Measurements from ENCODE around the gene NSD1.
"Not testable (repeated sequence)": the region's sequence is repeated elsewhere in the genome, so short reads cannot be mapped to it uniquely, and the experiment has no call there.

Gene NSD1

DNA sequence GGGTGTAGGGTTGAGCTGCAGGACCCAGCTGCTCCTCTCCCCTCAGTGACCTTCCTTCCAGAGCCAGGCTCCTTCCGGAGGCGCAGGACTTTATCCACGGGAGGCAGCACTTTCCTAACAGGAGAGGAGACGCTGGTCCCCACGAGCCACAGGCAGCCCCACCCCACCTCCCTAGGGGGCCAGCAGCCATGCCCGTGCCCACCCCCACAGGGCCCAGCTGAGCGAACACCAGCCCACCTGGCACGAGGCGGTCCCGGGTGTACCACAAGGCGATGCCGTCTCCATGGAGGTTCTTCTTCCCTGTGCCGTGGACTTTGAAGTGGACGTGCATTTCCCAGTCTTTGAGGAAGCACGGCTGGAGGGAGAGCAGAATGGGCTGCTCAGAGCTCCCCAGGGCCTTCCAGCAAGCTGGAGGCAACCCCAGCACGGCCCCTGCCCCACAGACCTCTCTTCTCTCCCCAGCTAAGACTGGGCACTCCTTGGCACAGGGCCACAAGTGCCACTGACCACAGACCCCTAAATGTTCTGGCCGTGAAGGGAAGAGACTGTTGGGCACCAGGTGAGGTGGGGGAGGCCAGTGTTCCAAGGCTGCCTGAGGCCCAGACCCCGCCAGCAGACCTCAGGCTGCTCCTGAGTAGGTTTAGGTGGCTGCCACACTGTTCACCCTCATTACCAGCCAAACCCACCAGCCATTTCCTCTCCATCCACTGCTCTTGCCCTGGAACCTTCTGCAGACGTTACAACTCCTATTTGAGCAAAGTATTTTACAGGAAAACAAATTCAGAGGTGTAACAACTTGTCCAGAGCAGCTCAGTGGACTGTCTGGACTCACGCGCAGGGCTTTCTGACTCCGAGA, 204.9 kb downstream of the NSD1 start:
- Histone ChIP-seq H3K36me3 (ENCODE audit: insufficient read depth, low read length) (peaks cover 57% of the 10 kb centered on the region), H3K9me3 (ENCODE audit: low read length) (no peaks in the 10 kb centered on the region), H3K4me1 (ENCODE audit: insufficient read depth, low read length) (no peaks in the 10 kb centered on the region), H3K9ac (ENCODE audit: low read length) (no peak overlapping the region), H3K4me3 (ENCODE audit: low read depth in 1 of 2, low read length in 2 of 2) (no peak overlapping the region), H3K27ac (ENCODE audit: low read depth, low read length) (no peak overlapping the region), H3K27me3 (ENCODE audit: control insufficient read depth in 1 of 2, insufficient read depth in 2 of 2, low read length in 2 of 2) (no peaks in the 10 kb centered on the region)

DNA sequence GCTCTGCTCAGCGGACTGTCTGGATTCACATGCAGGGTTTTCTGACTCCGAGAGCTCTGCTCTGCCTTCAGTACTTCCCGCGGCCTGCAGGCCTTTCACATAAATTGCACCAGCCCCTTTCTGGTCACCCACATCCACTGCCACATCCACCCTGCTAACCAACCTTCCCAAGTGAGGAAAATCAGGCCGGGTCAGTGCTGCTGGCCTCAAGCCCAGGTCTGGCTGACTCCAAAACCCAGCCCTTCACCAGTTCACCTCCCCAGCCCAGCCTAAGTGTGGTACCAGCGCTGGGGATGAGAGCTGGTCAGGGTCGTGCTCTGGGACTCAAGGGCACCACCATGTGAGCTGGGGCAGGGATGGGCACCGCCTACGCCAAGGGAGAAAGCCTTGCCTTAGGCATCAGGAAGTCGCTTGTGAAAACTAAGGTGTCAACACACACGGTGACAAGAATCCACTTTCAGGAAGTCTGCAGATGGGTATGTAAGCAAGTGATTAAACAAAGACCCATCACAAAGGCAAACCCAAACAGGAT, 205.6 kb downstream of the NSD1 start:
- Histone ChIP-seq H3K27ac (ENCODE audit: low read depth, low read length) (no peak overlapping the region), H3K9ac (ENCODE audit: low read length) (no peak overlapping the region), H3K4me3 (ENCODE audit: low read depth in 1 of 2, low read length in 2 of 2) (no peak overlapping the region), H3K27me3 (ENCODE audit: control insufficient read depth in 1 of 2, insufficient read depth in 2 of 2, low read length in 2 of 2) (no peaks in the 10 kb centered on the region), H3K9me3 (ENCODE audit: low read length) (no peaks in the 10 kb centered on the region), H3K4me1 (ENCODE audit: insufficient read depth, low read length) (no peaks in the 10 kb centered on the region), H3K36me3 (ENCODE audit: insufficient read depth, low read length) (peaks cover 50% of the 10 kb centered on the region)

DNA sequence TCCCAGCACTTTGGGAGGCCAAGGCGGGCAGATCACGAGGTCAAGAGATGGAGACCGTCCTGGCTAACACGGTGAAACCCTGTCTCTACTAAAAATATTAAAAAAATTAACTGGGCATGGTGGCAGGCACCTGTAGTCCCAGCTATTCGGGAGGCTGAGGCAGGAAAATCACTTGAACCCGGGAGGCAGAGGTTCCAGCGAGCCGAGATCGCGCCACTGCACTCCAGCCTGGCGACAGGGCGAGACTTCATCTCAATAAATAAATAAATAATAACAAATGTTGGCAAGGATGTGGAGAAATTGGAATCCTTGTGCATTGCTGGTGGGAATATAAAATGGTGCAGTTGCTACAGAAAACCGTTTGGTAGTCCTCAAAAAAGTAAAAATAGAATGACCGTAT, 209.4 kb downstream of the NSD1 start:
- H3K27ac ChIP-seq (ENCODE audit: low read depth, low read length); H3K4me3 ChIP-seq (ENCODE audit: low read depth in 1 of 2, low read length in 2 of 2); H3K27me3 ChIP-seq (ENCODE audit: control insufficient read depth in 1 of 2, insufficient read depth in 2 of 2, low read length in 2 of 2); H3K9me3 ChIP-seq (ENCODE audit: low read length); H3K9ac ChIP-seq (ENCODE audit: low read length); H3K4me1 ChIP-seq (ENCODE audit: insufficient read depth, low read length): not testable (repeated sequence)
- peaks cover 12% of the 10 kb centered on the region for H3K36me3 ChIP-seq (ENCODE audit: insufficient read depth, low read length)

DNA sequence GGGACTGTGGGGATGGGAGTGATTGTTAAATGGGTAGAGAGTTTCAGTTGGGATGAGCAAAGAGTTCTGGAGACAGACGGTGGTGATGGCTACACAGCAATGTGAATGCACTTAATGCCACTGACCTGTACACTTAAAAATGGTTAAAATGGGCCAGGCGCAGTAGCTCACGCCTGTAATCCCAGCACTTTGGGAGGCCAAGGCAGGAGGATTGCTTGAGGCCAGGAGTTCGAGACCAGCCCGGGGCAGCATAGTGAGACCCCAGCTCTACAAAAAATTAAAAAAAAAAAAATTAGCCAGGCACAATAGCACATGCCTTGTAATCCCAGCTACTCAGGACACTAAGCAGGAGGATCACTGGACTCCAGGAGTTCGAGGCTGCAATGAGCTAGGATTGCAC, 210.2 kb downstream of the NSD1 start:
- Histone ChIP-seq H3K9ac (ENCODE audit: low read length) (no peak overlapping the region), H3K4me3 (ENCODE audit: low read depth in 1 of 2, low read length in 2 of 2) (no peak overlapping the region), H3K36me3 (ENCODE audit: insufficient read depth, low read length) (peaks cover 9% of the 10 kb centered on the region), H3K4me1 (ENCODE audit: insufficient read depth, low read length) (no peaks in the 10 kb centered on the region), H3K27me3 (ENCODE audit: control insufficient read depth in 1 of 2, insufficient read depth in 2 of 2, low read length in 2 of 2) (no peaks in the 10 kb centered on the region), H3K27ac (ENCODE audit: low read depth, low read length) (no peak overlapping the region), H3K9me3 (ENCODE audit: low read length) (no peaks in the 10 kb centered on the region)

DNA sequence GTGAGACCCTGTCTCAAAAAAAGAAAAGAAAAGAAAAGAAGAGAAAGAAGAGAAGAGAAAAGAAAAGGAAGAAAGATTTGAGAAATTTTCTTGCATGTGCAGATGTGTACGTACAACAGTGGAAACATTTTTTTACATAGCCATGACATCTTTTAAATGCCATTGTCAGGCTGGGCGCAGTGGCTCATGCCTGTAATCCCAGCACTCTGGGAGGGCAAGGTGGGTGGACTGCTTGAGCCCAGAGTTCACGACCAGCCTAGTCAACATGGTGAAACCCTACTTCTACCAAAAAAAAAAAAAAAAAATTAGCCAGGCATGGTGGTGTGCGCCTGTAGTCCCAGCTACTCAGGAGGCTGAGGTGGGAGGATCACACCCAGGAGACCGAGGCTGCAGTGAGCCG, 211.3 kb downstream of the NSD1 start:
- Histone ChIP-seq H3K27me3 (ENCODE audit: control insufficient read depth in 1 of 2, insufficient read depth in 2 of 2, low read length in 2 of 2) (no peaks in the 10 kb centered on the region), H3K9me3 (ENCODE audit: low read length) (no peaks in the 10 kb centered on the region), H3K9ac (ENCODE audit: low read length) (no peak overlapping the region), H3K4me1 (ENCODE audit: insufficient read depth, low read length) (peaks cover 3% of the 10 kb centered on the region), H3K27ac (ENCODE audit: low read depth, low read length) (no peak overlapping the region), H3K36me3 (ENCODE audit: insufficient read depth, low read length) (peaks cover 10% of the 10 kb centered on the region), H3K4me3 (ENCODE audit: low read depth in 1 of 2, low read length in 2 of 2) (no peak overlapping the region)

DNA sequence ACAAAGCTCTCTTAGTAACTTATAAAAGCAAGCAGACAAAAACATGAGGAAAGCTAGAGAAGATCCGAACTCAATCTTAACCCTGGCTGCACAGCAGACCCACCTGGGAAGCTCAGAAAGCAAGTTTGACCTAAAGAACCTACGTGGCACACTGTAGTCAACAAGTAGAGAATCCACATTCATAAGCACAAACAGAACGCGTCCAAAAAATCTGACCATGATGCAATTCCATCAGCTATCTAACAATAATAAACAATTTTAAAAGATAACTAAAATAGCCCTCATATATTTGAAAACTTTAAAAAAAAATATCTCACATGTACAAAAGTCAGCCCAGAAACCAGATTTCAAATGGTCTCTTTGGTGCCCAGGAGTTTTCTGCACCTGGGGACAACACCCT, 213.2 kb downstream of the NSD1 start:
- H3K27me3 ChIP-seq (ENCODE audit: control insufficient read depth in 1 of 2, insufficient read depth in 2 of 2, low read length in 2 of 2) = no peaks in the 10 kb centered on the region
- peaks cover 8% of the 10 kb centered on the region for H3K36me3 ChIP-seq (ENCODE audit: insufficient read depth, low read length)
- H3K9me3 ChIP-seq (ENCODE audit: low read length) = no peaks in the 10 kb centered on the region
- H3K4me3 ChIP-seq (ENCODE audit: low read depth in 1 of 2, low read length in 2 of 2) = no peak overlapping the region
- H3K27ac ChIP-seq (ENCODE audit: low read depth, low read length) = no peak overlapping the region
- no peak overlapping the region for H3K9ac ChIP-seq (ENCODE audit: low read length)
- peaks cover 14% of the 10 kb centered on the region for H3K4me1 ChIP-seq (ENCODE audit: insufficient read depth, low read length)

DNA sequence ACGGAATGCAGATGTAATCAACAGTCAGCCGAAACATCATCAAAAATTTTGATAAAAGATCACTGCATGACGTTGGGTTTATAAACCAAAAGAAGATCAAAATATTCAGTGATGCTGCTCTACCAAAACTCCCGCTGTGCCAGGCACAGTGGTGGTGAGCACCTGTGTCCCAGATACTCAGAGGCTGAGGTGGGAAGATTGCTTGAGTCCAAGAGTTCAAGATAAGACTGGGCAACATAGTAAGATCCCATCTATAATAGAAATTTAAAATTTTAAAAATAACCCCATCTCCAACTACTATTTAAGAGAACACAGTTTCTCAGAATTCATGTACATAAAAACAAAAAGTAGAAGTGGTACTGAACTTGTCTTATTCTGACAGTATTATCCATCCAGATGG, 214.1 kb downstream of the NSD1 start:
- Histone ChIP-seq H3K27ac (ENCODE audit: low read depth, low read length) (no peak overlapping the region), H3K36me3 (ENCODE audit: insufficient read depth, low read length) (peaks cover 6% of the 10 kb centered on the region), H3K4me1 (ENCODE audit: insufficient read depth, low read length) (peaks cover 14% of the 10 kb centered on the region), H3K4me3 (ENCODE audit: low read depth in 1 of 2, low read length in 2 of 2) (no peak overlapping the region), H3K9me3 (ENCODE audit: low read length) (no peaks in the 10 kb centered on the region), H3K9ac (ENCODE audit: low read length) (no peak overlapping the region), H3K27me3 (ENCODE audit: control insufficient read depth in 1 of 2, insufficient read depth in 2 of 2, low read length in 2 of 2) (no peaks in the 10 kb centered on the region)

DNA sequence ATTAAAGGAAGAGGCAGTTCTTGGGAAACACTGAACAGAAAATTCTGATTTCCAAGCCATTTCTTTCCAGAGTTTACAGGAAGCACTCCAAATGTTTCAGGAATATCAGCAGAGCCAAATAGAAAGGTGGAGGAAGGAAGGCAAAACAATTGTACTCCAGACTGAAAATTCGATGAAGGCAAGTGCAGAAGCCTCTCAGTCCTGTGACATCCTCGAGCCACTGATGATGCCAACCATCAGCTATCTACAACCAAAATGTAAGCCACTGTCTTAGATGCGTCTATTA, 215.7 kb downstream of the NSD1 start:
- Histone ChIP-seq H3K9ac (ENCODE audit: low read length) (no peak overlapping the region), H3K27ac (ENCODE audit: low read depth, low read length) (no peak overlapping the region), H3K27me3 (ENCODE audit: control insufficient read depth in 1 of 2, insufficient read depth in 2 of 2, low read length in 2 of 2) (no peaks in the 10 kb centered on the region), H3K9me3 (ENCODE audit: low read length) (no peaks in the 10 kb centered on the region), H3K36me3 (ENCODE audit: insufficient read depth, low read length) (peaks cover 6% of the 10 kb centered on the region), H3K4me1 (ENCODE audit: insufficient read depth, low read length) (peaks cover 14% of the 10 kb centered on the region), H3K4me3 (ENCODE audit: low read depth in 1 of 2, low read length in 2 of 2) (no peak overlapping the region)

DNA sequence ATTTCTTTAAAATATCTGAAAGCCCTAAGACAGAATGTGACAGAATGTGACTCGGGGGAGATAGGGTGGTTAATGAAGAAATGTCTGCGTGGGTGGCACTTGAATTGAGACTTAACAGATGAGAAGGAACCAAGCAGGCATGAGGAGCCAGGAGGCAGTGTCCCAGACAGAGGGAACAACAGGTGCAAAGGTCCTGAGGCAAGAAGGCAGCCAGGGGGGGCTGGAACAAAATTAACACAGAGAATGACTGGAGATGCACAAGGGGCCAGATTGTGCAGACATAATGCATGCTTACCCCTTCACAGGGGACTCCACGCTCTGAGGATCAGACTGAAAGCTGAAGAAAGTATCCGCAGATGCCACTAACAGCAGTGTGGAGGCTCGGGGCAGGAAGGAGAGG, 216.2 kb downstream of the NSD1 start:
- Histone ChIP-seq H3K27ac (ENCODE audit: low read depth, low read length) (no peak overlapping the region), H3K4me3 (ENCODE audit: low read depth in 1 of 2, low read length in 2 of 2) (peak overlapping the region in 1 of 2 donors; percentile 96), H3K4me1 (ENCODE audit: insufficient read depth, low read length) (peaks cover 14% of the 10 kb centered on the region)

More for the DNA sequence above, 216.2 kb downstream of the NSD1 start:
- Histone ChIP-seq H3K36me3 (ENCODE audit: insufficient read depth, low read length) (peaks cover 6% of the 10 kb centered on the region), H3K9me3 (ENCODE audit: low read length) (no peaks in the 10 kb centered on the region), H3K9ac (ENCODE audit: low read length) (no peak overlapping the region), H3K27me3 (ENCODE audit: control insufficient read depth in 1 of 2, insufficient read depth in 2 of 2, low read length in 2 of 2) (no peaks in the 10 kb centered on the region)
